ENCODE measurements around the gene KIF26A.

DNA sequence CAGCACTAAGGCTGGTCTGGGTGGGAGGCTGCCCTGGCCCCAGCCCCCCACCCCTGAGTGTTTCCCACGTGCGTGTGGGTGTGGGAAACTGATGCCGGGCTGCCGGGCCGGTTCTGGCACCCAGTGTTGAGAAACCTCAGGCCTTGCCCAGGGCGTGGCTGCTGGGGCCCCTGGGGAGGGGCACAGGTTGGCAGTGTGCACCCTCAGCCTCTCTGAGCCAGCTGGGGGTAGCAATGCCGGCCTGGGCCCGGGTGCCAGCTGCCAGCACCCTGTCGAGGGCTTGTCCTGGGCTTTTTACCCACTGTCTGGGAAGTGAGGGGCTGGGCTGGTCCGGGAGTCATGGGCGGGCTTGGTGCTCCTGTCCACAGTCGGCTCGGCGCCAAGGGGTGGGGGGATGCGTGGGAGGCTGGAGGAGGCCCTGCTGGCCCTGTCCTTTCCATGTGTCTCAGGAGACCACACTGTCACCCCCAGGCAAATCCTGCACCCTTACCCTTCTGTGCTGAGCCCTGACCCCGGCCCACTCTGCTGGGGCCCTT is 37.2 kb upstream of the KIF26A start:
- TF ChIP-seq, protein P1, sequence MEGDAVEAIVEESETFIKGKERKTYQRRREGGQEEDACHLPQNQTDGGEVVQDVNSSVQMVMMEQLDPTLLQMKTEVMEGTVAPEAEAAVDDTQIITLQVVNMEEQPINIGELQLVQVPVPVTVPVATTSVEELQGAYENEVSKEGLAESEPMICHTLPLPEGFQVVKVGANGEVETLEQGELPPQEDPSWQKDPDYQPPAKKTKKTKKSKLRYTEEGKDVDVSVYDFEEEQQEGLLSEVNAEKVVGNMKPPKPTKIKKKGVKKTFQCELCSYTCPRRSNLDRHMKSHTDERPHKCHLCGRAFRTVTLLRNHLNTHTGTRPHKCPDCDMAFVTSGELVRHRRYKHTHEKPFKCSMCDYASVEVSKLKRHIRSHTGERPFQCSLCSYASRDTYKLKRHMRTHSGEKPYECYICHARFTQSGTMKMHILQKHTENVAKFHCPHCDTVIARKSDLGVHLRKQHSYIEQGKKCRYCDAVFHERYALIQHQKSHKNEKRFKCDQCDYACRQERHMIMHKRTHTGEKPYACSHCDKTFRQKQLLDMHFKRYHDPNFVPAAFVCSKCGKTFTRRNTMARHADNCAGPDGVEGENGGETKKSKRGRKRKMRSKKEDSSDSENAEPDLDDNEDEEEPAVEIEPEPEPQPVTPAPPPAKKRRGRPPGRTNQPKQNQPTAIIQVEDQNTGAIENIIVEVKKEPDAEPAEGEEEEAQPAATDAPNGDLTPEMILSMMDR (IDR thresholded peaks at IDR 0.05), result no peak
- TF ChIP-seq POLR2A (IDR thresholded peaks at IDR 0.05), result no peak
